Right lobe of liver (tissue), 4 donors: Measurements from ENCODE around the gene BAX.

Experiments used
- POLR2A ChIP-seq: fragments of 450-650 bp; IDR thresholded peaks from one replicate; pipeline ENCODE4 v1.6.1; 2017; ENCODE audit warnings: antibody characterized with exemption, mild to moderate bottlenecking
- TF ChIP-seq, protein P1 (sequence below), 4 donors: fragments of 200-600 bp in 3 of 4; fragments of 450-650 bp in 1 of 4; IDR thresholded peaks; one replicate each; pipeline versions ENCODE4 v1.5.1 to v1.8.0; 2016 to 2022; ENCODE audit warnings: antibody characterized with exemption in 4 of 4, mild to moderate bottlenecking in 2 of 4
- donor health status: DM: no; HTN: no; CAD: no.
- donor health status: DM: no; HTN: no; CAD: no.
- donor health status: DM: no; HTN: yes; CAD: no.

DNA sequence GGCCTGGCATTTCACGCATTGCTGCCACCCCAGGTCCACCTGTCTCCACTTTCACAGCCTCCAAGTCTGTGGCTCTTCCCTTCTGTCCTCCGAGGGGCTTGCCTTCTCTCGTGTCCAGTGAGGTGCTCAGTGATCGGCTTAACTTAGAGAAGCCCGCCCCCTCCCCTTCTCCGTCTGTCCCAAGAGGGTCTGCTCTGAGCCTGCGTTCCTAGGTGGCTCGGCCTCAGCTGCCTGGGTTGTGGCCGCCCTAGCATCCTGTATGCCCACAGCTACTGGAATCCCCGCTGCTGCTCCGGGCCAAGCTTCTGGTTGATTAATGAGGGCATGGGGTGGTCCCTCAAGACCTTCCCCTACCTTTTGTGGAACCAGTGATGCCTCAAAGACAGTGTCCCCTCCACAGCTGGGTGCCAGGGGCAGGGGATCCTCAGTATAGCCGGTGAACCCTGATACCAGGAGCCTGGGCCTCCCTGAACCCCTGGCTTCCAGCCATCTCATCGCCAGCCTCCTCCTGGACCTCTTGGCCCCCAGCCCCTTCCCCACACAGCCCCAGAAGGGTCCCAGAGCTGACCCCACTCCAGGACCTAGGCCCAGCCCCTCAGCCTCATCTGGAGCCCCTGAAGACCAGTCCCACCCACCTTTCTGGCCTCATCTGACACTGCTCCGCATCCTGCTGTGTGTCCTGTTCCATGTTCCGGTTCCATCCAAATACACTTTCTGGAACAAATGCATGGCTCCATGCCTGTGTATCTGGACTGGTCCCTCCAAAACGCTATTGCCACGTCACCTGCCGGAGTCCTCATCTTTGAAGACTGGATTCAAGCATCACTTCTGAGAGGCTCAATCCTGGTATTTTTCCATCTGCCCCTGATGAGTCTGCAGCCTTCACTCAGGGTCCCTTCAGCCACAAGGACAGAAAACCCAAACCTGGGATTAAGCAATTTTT is 31.9 kb upstream of the BAX start:
- TF ChIP-seq POLR2A = no peak
- TF ChIP-seq, protein P1, sequence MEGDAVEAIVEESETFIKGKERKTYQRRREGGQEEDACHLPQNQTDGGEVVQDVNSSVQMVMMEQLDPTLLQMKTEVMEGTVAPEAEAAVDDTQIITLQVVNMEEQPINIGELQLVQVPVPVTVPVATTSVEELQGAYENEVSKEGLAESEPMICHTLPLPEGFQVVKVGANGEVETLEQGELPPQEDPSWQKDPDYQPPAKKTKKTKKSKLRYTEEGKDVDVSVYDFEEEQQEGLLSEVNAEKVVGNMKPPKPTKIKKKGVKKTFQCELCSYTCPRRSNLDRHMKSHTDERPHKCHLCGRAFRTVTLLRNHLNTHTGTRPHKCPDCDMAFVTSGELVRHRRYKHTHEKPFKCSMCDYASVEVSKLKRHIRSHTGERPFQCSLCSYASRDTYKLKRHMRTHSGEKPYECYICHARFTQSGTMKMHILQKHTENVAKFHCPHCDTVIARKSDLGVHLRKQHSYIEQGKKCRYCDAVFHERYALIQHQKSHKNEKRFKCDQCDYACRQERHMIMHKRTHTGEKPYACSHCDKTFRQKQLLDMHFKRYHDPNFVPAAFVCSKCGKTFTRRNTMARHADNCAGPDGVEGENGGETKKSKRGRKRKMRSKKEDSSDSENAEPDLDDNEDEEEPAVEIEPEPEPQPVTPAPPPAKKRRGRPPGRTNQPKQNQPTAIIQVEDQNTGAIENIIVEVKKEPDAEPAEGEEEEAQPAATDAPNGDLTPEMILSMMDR (IDR thresholded peaks at IDR 0.05) = no peak
